SIG-M5 (cell line): ENCODE data around the gene EEF1B2.
"Not testable (repeated sequence)": the region's sequence is repeated elsewhere in the genome, so short reads cannot be mapped to it uniquely, and the experiment has no call there.

Source experiments
- DNase-seq: peaks from one replicate; lab custom pipeline; 2025; lab: John Stamatoyannopoulos, UW

EEF1B2 gene

GRCh38 chr2:206164261-206164862 lies 4.7 kb downstream of the EEF1B2 start:
- no peak for DNase-seq

GRCh38 chr2:206168230-206168629 lies 8.5 kb downstream of the EEF1B2 start:
- DNase-seq: not testable (repeated sequence)

GRCh38 chr2:206171624-206172397 lies 12.1 kb downstream of the EEF1B2 start:
- DNase-seq: not testable (repeated sequence)

- DNase-seq: no peak
These were observed 13.5 kb downstream of the EEF1B2 start for GRCh38 chr2:206173147-206173546.

- DNase-seq: no peak
These were observed 16.4 kb downstream of the EEF1B2 start for GRCh38 chr2:206176121-206176520.

GRCh38 chr2:206176901-206177300 lies 17.2 kb downstream of the EEF1B2 start:
- no peak for DNase-seq

GRCh38 chr2:206181526-206181925 lies 21.8 kb downstream of the EEF1B2 start:
- not testable (repeated sequence) for DNase-seq

GRCh38 chr2:206189691-206190090 lies 30.0 kb downstream of the EEF1B2 start:
- no peak for DNase-seq

GRCh38 chr2:206190111-206190510 lies 30.4 kb downstream of the EEF1B2 start:
- no peak for DNase-seq

- DNase-seq: no peak
These were observed 31.0 kb downstream of the EEF1B2 start for GRCh38 chr2:206190689-206191088.

GRCh38 chr2:206192157-206192556 lies 32.5 kb downstream of the EEF1B2 start:
- no peak for DNase-seq

GRCh38 chr2:206193671-206194357 lies 34.1 kb downstream of the EEF1B2 start:
- no peak for DNase-seq

- DNase-seq: no peak
These were observed 39.0 kb downstream of the EEF1B2 start for GRCh38 chr2:206198677-206199076.

GRCh38 chr2:206201075-206201848 lies 41.6 kb downstream of the EEF1B2 start:
- no peak for DNase-seq

GRCh38 chr2:206202446-206202845 lies 42.8 kb downstream of the EEF1B2 start:
- DNase-seq: no peak

- no peak for DNase-seq
These were observed 43.6 kb downstream of the EEF1B2 start for GRCh38 chr2:206203331-206203730.

- no peak for DNase-seq
These were observed 45.0 kb downstream of the EEF1B2 start for GRCh38 chr2:206204710-206205109.

GRCh38 chr2:206207316-206207715 lies 47.6 kb downstream of the EEF1B2 start:
- DNase-seq: not testable (repeated sequence)

GRCh38 chr2:206208900-206209299 lies 49.2 kb downstream of the EEF1B2 start:
- no peak for DNase-seq

GRCh38 chr2:206211657-206212255 lies 52.1 kb downstream of the EEF1B2 start:
- no peak for DNase-seq
